GM12873 (cell line): Measurements from ENCODE around the gene IL10RA.

ENCODE experiments used
- TF ChIP-seq, protein P1 (sequence below): IDR thresholded peaks from 2 replicates; pipeline ENCODE4 v1.5.1; 2012; ENCODE audit warnings: low read depth, mild to moderate bottlenecking, moderate library complexity, low read length, control low read depth; ENCODE audit not compliant: insufficient read depth; ENCODE audit errors: missing control alignments

Gene IL10RA

DNA sequence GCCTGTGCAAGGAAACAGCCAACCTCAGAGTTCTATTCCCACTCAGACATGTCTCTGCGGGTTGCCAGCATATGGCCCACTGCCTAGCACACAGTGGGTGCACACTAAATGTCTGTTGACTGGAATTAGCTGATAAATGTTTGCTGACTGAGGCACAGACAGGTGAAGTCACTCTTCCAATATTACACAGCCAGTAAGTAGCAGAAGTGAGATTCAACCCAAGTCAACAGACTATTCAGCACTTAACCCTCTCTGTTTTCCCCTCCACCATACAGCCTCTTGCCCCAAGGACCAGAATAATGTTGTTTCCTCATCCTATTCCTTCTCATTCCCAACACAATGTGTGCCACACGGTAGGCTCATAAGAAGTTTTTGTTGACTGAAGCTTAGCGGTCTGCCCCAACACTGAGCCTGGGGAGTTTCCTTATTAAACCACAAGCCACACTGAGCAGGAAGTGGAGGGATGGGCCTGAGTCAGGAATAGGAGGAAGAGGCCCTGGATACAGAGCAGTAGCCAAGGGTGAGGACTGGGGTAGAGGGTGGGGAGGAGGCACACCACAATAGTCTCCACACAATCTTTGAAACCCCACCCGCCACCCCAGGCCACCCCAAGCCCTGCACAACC lies 15.7 kb upstream of the IL10RA start:
- TF ChIP-seq, protein P1, sequence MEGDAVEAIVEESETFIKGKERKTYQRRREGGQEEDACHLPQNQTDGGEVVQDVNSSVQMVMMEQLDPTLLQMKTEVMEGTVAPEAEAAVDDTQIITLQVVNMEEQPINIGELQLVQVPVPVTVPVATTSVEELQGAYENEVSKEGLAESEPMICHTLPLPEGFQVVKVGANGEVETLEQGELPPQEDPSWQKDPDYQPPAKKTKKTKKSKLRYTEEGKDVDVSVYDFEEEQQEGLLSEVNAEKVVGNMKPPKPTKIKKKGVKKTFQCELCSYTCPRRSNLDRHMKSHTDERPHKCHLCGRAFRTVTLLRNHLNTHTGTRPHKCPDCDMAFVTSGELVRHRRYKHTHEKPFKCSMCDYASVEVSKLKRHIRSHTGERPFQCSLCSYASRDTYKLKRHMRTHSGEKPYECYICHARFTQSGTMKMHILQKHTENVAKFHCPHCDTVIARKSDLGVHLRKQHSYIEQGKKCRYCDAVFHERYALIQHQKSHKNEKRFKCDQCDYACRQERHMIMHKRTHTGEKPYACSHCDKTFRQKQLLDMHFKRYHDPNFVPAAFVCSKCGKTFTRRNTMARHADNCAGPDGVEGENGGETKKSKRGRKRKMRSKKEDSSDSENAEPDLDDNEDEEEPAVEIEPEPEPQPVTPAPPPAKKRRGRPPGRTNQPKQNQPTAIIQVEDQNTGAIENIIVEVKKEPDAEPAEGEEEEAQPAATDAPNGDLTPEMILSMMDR = no peak

DNA sequence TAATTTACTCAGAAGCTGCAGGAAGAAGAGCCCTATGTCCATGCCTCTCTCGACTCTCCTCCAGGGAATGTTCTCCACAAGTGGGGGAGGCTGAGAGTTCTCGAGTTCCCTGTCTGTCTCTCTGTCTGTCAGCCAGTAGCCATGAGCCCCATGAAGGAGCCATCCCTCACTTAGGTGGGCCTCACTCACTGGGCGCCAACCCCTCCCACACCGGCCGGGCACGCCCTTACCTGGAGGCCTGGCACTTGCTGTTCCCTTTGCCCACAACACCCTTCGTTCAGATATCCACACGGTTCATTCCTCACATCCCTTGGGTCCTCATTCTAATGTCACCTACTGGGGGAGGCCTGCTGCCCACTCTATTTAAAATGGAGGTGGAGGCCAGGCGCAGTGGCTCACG lies 14.2 kb upstream of the IL10RA start:
- TF ChIP-seq, protein P1 = no peak

DNA sequence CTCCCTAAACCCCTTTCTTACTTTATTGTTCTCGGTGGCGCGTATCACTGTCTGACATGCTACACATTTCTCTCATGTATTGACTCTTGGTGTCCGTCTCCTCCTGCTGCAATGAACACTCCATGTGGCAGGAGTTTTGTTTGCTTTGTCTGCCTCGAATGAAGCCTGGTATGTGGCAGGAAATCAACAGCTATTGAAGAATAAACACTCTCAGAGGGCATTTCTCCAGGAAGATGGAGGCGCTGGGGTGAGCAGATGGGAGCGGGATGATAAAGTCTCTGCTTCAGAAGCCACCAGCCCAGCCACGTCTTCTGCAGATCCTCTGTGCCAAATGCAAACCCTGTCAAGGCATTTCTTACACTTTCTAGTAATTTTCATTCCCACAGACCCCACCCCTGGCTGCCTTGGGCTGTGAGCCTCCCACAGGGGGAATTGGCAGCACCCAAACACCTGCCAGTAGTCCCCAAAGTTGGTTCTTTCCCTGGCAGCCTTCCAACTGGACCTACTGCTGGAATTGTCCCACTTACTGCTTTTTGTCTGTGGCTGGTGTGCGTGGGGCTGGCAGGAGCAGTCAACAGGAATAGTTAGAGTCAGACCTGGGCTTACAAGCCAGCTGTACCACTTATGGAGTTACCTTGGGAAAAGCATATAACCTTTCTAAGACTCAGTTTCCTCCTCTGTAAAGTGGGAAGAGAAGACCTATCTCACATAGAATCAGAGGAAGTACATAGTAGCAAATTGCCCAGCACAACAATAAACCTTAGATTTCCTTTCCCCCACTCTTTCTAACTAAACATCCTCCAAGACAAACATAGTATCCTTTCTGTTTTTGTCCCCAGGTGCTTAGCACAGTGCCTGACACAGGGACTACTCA lies 13.3 kb upstream of the IL10RA start:
- TF ChIP-seq, protein P1 = no peak

- TF ChIP-seq, protein P1 = no peak
Observed at GRCh38 chr11:117973503-117973860, 12.7 kb upstream of the IL10RA start.

DNA sequence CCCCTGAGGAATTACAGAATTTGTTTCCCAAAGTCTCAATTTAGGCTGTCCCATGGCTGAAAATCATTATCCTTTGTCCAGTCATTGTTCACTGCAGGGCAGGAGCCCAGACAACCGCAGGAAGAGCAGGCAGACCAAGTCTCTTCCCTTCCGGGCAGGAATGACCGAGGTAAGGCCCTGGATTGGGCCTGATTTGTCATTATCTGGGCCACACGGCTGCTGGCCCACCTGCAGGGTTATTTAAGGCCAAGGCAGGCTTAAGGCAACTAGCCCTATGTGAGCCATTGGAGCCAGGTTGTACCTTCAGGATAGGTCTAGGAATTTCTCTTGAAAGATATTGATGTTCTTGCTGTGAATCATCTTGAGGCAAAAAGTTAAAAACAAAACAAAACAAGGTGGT lies 9.7 kb upstream of the IL10RA start:
- TF ChIP-seq, protein P1 = no peak

- TF ChIP-seq, protein P1 = no peak
Observed at GRCh38 chr11:117977029-117977428, 9.2 kb upstream of the IL10RA start.

- TF ChIP-seq, protein P1 = no peak
Observed at GRCh38 chr11:117978991-117979390, 7.2 kb upstream of the IL10RA start.
